Measurements from ENCODE around the gene ARL15. TPM values are rescaled to one million over a fixed set of nuclear protein-coding genes. Genes with fewer than 3 reads are reported as not detected.

Gene ARL15
- total RNA-seq, 1 donor from 2014 or later, result 20.5 TPM

GRCh38 chr5:53940921-53941320, 369.5 kb downstream of the ARL15 start:
- ATAC-seq (no peak), DNase-seq (no peak)
- intact Hi-C loops (cut with micrococcal nuclease), result no loop called here

DNA sequence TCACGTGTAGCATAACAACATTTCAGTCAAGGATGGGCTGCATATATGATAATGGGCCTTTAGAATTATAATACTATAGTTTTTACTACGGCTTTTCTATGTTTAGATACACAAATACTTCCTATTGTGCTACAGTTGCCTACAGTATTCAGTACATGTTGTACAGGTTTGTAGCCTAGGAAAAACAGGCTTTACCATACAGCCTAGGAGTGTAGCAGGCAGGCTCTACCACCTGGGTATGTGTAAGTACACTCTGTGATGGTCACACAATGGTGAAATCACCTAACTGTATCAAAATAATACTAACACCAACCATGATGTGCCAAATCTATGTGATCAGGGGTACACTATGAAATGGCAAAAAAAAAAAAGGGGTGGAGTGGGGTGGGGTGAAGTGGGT, 372.9 kb downstream of the ARL15 start:
- peak; percentile 31 for ATAC-seq
- intact Hi-C loops (cut with micrococcal nuclease), result no loop called here
- no peak for DNase-seq

DNA sequence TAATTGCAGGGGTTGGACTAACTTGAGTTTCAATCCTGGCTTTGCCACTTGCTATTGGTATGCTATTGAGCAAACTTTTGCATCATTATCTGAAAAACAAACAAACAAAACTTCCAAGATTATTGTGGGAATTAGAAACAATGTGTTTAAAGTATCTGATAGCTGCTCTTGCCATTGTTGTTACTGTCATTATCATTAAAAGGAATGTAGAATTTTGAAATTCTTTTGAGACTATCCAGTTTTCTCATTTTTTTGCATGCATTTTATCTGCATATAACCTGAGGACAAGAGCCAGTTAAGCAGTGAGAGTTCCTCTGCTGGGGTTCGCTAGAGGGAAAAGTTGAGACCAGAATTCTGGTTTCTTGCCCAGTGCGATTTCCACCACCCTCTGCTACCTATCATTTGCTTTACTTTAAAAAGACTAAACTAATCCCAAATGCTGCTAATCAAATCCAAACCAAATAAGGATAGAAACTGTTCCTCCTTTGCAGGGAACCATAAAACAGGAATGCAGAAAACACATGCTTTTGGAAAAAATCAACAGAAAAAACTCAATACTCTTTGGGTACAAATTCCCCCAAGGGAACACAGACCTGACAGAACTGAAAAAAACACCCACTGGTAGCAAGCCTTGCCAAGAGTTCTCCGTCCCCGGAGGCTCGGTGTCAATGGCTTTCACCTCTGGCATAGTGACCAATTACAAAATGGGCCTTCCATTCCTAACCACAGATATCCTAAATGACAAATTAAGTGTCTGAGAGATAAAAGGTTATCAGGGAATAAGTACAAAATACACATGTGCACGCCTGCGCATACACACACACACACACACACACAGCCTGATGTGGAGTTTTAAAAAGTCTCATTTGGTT, 373.7 kb downstream of the ARL15 start:
- ATAC-seq, result peak; percentile 89
- peak; percentile 54 for DNase-seq
- intact Hi-C loops (cut with micrococcal nuclease), result no loop called here

GRCh38 chr5:53934151-53934820, 376.1 kb downstream of the ARL15 start:
- intact Hi-C loops (cut with micrococcal nuclease), result no loop called here
- ATAC-seq (no peak), DNase-seq (no peak)

GRCh38 chr5:53932351-53932750, 378.0 kb downstream of the ARL15 start:
- DNase-seq (no peak), ATAC-seq (no peak)
- intact Hi-C loops (cut with micrococcal nuclease), result no loop called here

DNA sequence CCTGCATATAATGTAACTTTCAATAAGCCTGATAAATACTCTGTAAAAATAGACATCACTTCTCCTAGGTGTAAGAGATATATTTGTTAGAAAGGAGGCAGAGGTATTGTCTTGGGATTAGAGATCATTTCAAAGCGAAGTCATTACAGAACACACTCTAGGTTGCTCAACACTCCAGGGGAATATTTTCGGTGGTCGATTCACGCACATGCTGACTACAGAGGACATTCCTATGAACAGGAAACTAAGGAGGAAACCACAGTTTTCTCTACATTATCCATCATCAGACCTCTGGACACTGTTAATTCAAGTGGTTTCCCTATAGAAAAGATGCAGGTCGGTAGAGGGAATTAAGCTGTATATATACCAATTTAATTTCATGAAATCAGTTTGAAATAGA, 379.9 kb downstream of the ARL15 start:
- intact Hi-C loops (cut with micrococcal nuclease), result no loop called here
- DNase-seq (no peak), ATAC-seq (no peak)

- ATAC-seq (no peak), DNase-seq (no peak)
- intact Hi-C loops (cut with micrococcal nuclease), result no loop called here
Observed at GRCh38 chr5:53929570-53929969, 380.8 kb downstream of the ARL15 start.

DNA sequence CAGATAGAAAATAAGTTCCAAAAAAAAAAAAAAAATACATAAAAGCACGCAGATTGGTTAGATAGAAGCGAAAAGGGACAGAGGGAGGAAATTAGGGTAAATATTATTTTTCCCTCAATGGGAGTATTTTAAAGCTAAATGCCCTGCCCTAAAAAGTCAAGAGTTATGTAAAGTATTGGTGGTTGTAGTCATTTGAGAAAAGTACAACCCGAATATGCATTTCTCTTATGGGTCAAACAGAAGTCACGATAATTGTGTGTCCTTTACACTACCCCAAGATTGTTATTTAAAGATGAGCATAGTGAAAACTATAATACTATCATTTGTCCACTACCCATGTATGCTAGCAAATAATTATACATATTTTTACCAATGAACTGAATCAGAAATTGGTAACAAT, 381.2 kb downstream of the ARL15 start:
- ATAC-seq, result no peak
- no peak for DNase-seq
- intact Hi-C loops (cut with micrococcal nuclease), result no loop called here

- ATAC-seq, result no peak
- intact Hi-C loops (cut with micrococcal nuclease), result no loop called here
- DNase-seq, result no peak
Observed at GRCh38 chr5:53928641-53929040, 381.7 kb downstream of the ARL15 start.

DNA sequence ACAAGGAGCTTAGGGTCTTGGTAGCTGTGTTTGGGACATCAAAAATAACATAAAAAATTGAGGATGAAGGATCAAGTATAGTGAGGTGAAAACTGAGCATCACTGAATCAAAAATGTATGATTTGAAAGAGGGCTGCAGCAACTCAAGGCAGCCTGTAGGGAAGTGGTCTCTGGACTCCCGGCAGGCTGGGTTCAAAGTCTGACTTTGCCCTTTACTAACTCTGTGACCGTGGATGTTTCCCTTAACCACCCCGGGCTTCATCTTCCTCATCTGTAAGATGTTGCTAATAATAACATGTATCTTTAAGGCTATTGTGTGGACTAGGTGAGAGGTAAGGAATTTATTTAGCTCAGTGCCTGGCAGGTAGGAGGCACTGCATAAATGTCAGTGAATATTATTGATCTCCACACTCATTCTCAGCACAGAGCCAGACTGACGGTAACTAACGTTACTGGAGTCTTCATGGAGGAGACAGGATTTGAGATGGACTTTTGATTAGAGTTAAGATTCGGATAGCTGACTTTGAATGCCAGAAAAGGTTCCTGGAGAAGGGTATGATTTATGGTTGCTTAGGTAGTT, 382.6 kb downstream of the ARL15 start:
- intact Hi-C loops (cut with micrococcal nuclease), result no loop called here
- no peak for DNase-seq

DNA sequence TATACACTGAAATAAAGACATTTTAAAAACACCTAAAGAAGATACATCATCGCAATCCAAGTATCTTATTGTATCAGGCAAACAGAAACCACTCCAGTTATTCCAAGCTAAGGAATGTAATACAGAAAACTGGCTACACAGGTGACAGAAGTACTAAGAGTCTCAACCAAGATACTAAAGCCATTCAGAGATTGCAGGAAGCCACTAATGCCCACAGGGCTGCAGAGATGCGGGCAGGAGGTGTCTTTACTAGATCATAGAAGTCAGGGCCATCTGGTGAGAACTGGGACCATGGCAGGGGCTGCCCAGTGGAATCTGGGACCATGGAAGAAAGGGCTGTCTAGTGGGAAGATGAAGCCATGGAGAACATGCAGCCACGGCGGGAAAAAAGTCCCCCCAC, 384.3 kb downstream of the ARL15 start:
- intact Hi-C loops (cut with micrococcal nuclease), result no loop called here
- DNase-seq (no peak), ATAC-seq (no peak)

More for the DNA sequence above, 382.6 kb downstream of the ARL15 start:
- ATAC-seq, result no peak

DNA sequence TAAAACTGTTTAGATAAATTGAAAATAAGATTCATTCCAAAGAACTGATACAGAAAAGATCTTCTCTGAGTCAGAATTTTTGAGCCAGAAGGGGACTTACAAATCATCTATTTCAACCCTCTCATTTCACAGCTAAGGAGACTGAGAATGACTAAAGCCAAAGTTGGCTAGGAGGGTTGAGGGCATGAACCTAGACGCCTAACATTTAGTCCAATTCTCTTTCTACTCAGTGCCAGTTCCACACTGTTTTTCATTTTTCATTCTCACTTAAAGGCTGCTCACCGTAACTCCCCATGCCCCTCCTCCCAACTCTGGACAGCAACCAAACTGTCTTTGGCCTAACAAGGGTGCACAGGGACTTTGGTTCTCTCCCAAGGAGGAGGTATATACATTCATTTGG, 386.0 kb downstream of the ARL15 start:
- no peak for DNase-seq
- intact Hi-C loops (cut with micrococcal nuclease), result no loop called here
- no peak for ATAC-seq

GRCh38 chr5:53923961-53924360, 386.4 kb downstream of the ARL15 start:
- intact Hi-C loops (cut with micrococcal nuclease), result no loop called here
- ATAC-seq (no peak), DNase-seq (no peak)

GRCh38 chr5:53922508-53923498, 387.6 kb downstream of the ARL15 start:
- intact Hi-C loops (cut with micrococcal nuclease), result no loop called here
- DNase-seq, result no peak
- ATAC-seq, result no peak

GRCh38 chr5:53917826-53918225, 392.5 kb downstream of the ARL15 start:
- ATAC-seq (no peak), DNase-seq (no peak)
- intact Hi-C loops (cut with micrococcal nuclease), result no loop called here

DNA sequence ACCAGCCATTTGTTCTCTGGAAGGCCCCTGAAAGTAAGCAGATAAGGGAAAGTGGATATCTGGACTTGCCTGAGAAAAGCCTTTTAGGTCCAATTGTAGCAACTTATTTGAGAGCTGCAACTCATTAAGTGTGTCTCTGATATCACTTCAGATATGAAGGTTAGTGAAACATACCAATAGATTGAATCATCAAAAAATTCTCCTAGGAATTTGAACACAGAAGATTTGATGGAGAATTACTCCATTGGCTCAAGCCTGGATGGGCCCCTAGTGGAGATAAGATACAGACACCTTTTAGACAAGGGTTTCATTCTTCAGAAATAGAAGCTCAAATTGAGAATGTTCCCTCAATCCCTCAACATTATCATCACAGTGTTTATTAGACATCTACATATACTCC, 393.3 kb downstream of the ARL15 start:
- ATAC-seq (no peak), DNase-seq (no peak)
- intact Hi-C loops (cut with micrococcal nuclease), result no loop called here

DNA sequence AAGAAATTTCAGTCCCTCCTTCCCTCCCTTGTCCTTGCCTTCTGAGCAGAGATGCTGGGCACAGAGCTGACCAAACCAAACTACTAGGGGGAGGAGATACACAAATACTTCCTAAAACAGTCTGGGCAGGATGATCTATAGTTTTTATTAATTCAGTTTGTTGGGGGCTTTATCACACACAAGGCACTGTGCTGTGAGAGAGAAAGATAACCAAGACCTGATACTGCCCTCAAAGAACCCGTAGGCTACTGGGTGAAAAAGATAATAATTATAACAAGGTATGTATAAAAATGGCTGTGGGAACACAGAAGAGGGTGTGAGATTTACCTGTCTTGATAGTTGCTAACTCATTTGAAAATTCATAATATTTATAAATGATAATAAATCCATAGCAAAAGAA, 395.3 kb downstream of the ARL15 start:
- intact Hi-C loops (cut with micrococcal nuclease), result no loop called here
- ATAC-seq (no peak), DNase-seq (no peak)

DNA sequence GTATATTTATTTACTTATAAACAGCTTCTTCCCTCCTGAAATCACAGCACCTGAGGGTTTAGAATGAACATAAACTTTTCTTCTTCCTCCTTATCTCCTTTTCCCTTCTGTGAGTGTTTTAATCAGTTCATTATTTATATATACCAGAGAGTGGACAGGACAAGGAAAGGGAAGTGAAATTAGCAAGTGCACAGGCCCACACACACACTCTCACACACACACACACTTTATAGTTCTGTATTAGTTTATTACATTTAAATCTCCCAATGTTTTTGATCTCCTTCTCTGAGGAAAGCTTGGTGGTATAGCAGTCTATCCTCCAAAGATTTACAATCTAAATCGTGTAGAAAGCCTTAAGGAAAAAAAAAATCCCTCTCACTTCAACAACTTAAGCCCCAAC, 396.4 kb downstream of the ARL15 start:
- ATAC-seq (no peak), DNase-seq (no peak)
- intact Hi-C loops (cut with micrococcal nuclease), result no loop called here

GRCh38 chr5:53908757-53909156, 401.6 kb downstream of the ARL15 start:
- ATAC-seq, result no peak
- no peak for DNase-seq
- intact Hi-C loops (cut with micrococcal nuclease), result no loop called here
